ENCODE results near the gene KRTAP5-9. TPM values are rescaled to one million over a fixed set of nuclear protein-coding genes. Genes with fewer than 3 reads are reported as not detected.

Gene KRTAP5-9
- total and polyA plus RNA-seq, 2 of the 8 experiments (the other 6 are each of a cell fraction or from before 2014, with no cell fraction given): 0.11 TPM; not detected in 1

GRCh38 chr11:71499125-71499524, 49.1 kb upstream of the KRTAP5-9 start:
- Histone ChIP-seq H2BK12ac (ENCODE audit: low read depth, low read length) (no peak overlapping the region), H3K27me3 (replicated peaks in 1 of 4; ENCODE audit: control insufficient read depth in 3 of 4, extremely low read depth in 1 of 4, insufficient read depth in 3 of 4, low read length in 3 of 4) (no peaks in the 10 kb centered on the region), H3K4ac (replicated peaks; ENCODE audit: insufficient read length, low read depth, low read length) (no peak overlapping the region), H4K8ac (ENCODE audit: extremely low read depth, insufficient read depth, low read length) (no peak overlapping the region), H3K4me2 (ENCODE audit: insufficient read depth in 1 of 2, low read depth in 2 of 2, low read length in 2 of 2) (no peak overlapping the region), H3K14ac (ENCODE audit: insufficient read length) (no peak overlapping the region), H3K9me3 (ENCODE audit: insufficient read depth in 2 of 2, low read depth in 1 of 2, low read length in 1 of 2) (no peaks in the 10 kb centered on the region), H3K18ac (ENCODE audit: extremely low read depth, low read length) (no peak overlapping the region), H3K27ac (ENCODE audit: low read depth, low read length) (no peak overlapping the region), H3K56ac (replicated peaks; ENCODE audit: insufficient read length, low read depth, low read length) (no peak overlapping the region), H4K91ac (replicated peaks; ENCODE audit: insufficient read length, low read length) (no peak overlapping the region), H2AK5ac (ENCODE audit: low read depth, low read length) (no peak overlapping the region), H3K9ac (replicated peaks in 1 of 4; ENCODE audit: extremely low read depth in 1 of 4, low read depth in 3 of 4, low read length in 3 of 4) (no peak overlapping the region), H3K23ac (ENCODE audit: insufficient read length) (no peak overlapping the region), H3K4me3 (ENCODE audit: extremely low read depth in 1 of 4, insufficient read depth in 2 of 4, low read depth in 3 of 4, low read length in 4 of 4) (no peak overlapping the region), H2BK20ac (ENCODE audit: low read length) (no peak overlapping the region), H3K79me1 (ENCODE audit: low read depth, low read length) (no peaks in the 10 kb centered on the region), H2BK120ac (replicated peaks; ENCODE audit: low read depth, low read length) (no peak overlapping the region), H4K5ac (ENCODE audit: insufficient read length, low read depth, low read length) (no peak overlapping the region), H2AFZ (ENCODE audit: low read length) (no peak overlapping the region), H2BK5ac (ENCODE audit: low read depth, low read length) (no peak overlapping the region), H4K20me1 (replicated peaks in 1 of 2; ENCODE audit: control insufficient read depth in 1 of 2, insufficient read depth in 2 of 2, low read length in 2 of 2) (peaks cover 0 to 2% of the 10 kb centered on the region in 2 experiments), H3K4me1 (replicated peaks in 1 of 4; ENCODE audit: control insufficient read depth in 3 of 4, insufficient read depth in 4 of 4, low read length in 3 of 4) (peaks cover 0 to 3% (median 1%) of the 10 kb centered on the region in 4 experiments; a peak in 2 of 7 replicates), H3K79me2 (ENCODE audit: control insufficient read depth in 1 of 2, insufficient read depth in 2 of 2, low read length in 2 of 2) (no peaks in the 10 kb centered on the region), H3K23me2 (ENCODE audit: low read depth, low read length) (no peaks in the 10 kb centered on the region), H2BK15ac (ENCODE audit: low read length) (no peak overlapping the region), H3K36me3 (ENCODE audit: control insufficient read depth in 2 of 4, insufficient read depth in 4 of 4, low read length in 3 of 4) (peaks cover 3 to 11% (median 6%) of the 10 kb centered on the region in 4 experiments; a peak in 5 of 8 replicates)
- WGBS, 2 experiments (ENCODE audit: extremely low coverage in 1 of 2, insufficient coverage in 1 of 2, insufficient read length in 1 of 2, insufficient replicate concordance in 2 of 2, low coverage in 1 of 2, low lambda C conversion rate in 2 of 2, missing lambda C conversion rate in 1 of 2): 93% methylated on average over 13 of the region's 13 CpGs; no CpG with 5 or more reads in 1 of the 2 experiments
- FAIRE-seq (no peak), DNase-seq (ENCODE audit: low read depth in 1 of 2, low spot score in 2 of 2) (no peak)
- ChIA-PET CTCF (ENCODE audit: partially characterized antibody) (no interaction called here), POLR2A (ENCODE audit: partially characterized antibody) (no interaction called here)
- TF ChIP-seq SRF (IDR thresholded peaks at IDR 0.05; ENCODE audit: low read depth, low read length) (no peak), SIRT6 (IDR thresholded peaks at IDR 0.05; ENCODE audit: low read length) (no peak), GABPA (IDR thresholded peaks at IDR 0.05; ENCODE audit: borderline replicate concordance, insufficient read depth, low read length) (no peak), EZH2 (IDR thresholded peaks at IDR 0.05; ENCODE audit: low read depth, low read length, severe bottlenecking) (no peak), E2F6 (IDR thresholded peaks at IDR 0.05) (no peak), TAF1 (IDR thresholded peaks at IDR 0.05; ENCODE audit: low read depth, low read length) (no peak), CREB1 (IDR thresholded peaks at IDR 0.05) (no peak), RNF2 (IDR thresholded peaks at IDR 0.05; ENCODE audit: borderline replicate concordance, low read depth, low read length, missing control alignments, poor library complexity, severe bottlenecking) (no peak), PHF8 (conservative IDR thresholded peaks at IDR 0.05; ENCODE audit: low read depth, low read length) (no peak), CHD1 (IDR thresholded peaks at IDR 0.05; ENCODE audit: low read depth, low read length) (no peak), ASH2L (IDR thresholded peaks at IDR 0.05; ENCODE audit: low read length) (no peak), YY1 (IDR thresholded peaks at IDR 0.05; ENCODE audit: low read depth, low read length) (no peak), RXRA (IDR thresholded peaks at IDR 0.05; ENCODE audit: insufficient read depth, low read depth, low read length) (no peak), MAFK (IDR thresholded peaks at IDR 0.05; ENCODE audit: low read depth, low read length) (no peak)

Measured in H1 (cell line).